ENCODE measurements around the gene RHOA. TPM values are rescaled to one million over a fixed set of nuclear protein-coding genes. Genes with fewer than 3 reads are reported as not detected.

RHOA gene
- polyA plus RNA-seq, 3 donors from 2014 or later, result 863 to 1,056 (median 891) TPM

DNA sequence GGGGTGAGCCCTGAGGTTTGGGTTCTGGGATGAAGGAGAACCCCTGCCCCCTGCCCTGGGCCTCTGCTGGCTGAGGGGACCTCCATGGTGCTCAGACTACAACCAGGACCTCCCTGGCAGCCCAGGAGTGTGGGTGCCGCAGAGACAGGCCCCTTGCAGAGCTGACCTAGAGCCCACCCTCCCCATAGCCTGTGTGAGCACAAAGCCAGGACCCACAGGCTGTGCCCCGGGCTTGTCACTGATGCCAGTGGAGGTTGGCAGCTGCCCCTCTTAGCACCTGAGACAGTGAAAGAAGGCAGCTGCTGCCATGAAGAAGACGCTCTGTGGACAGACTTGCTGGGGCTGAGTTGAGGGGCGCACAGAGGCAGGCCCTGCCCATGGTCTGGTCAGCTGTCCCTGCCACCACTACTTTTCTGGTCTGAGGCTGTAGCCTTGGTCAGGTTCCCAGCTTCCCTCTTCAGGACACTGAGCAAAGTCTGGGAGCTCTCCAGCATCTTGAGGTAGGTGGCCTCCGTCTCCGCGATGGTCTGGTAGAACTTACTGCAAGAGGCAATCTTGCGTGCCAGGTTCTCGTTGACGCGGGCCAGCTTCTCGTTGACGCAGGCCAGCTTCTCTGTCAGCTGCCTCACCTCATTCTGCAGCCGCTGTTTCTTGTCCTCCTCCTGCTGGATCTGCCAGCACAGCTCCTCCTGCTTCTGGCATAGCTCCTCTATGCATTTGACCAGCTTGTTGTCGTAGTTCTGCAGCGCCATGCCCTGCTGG is 94.9 kb downstream of the RHOA start:
- H3K36me3 Mint-ChIP-seq, result peaks cover 8 to 24% (median 18%) of the 10 kb centered on the region in 3 donors
- no peak for DNase-seq
- H3K4me1 Mint-ChIP-seq, result peaks cover 0 to 2% of the 10 kb centered on the region in 2 donors
- no peaks in the 10 kb centered on the region for H3K9me3 Mint-ChIP-seq
- H3K27me3 Mint-ChIP-seq (ENCODE audit: low read depth in 3 of 3), result peaks cover 0 to 3% (median 0%) of the 10 kb centered on the region in 3 donors
- peak overlapping the region in 1 of 6 donors; percentile 34 for H3K27ac Mint-ChIP-seq
- H3K4me3 Mint-ChIP-seq, result no peak overlapping the region

DNA sequence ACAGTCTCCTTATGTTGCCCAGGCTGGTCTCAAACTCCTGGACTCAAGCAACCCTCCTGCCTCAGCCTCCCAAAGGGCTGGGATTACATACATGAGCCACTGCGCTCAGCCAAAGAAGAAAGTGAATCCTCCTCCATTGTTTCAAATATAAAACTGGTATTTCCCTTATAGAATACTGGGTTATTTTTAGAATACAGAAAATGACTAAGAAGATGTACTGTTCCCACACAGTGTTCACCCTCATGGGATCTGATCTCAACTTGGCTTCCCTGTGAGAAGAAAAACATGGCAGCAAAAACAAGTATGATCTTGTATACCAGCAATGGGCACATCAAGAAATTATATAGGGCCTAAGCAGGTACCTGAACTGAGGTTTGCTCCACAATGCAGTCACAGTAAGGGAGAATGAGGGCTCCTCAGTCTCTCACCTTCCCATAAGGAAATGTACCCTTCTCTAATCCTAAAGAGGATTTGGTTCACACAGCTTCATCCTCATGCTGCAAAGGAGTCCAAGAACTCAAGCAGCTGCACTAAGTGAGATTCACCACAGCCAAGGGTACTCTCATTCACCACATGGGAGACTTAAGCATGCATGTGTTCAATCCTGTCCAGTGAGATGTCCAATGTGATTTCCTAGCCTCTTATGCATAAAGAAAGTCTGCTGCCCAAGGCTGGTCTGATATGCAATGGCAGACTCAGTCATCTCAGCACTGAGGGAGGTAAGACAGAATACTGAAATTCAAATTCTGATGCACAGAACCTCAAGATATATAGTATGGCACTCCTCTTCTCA is 97.7 kb downstream of the RHOA start:
- no peak for DNase-seq
- Mint-ChIP-seq H3K27ac (peak overlapping the region in 3 of 6 donors; percentile 12 to 55 (median 18)), H3K9me3 (no peaks in the 10 kb centered on the region), H3K27me3 (ENCODE audit: low read depth in 3 of 3) (peaks cover 0 to 2% (median 0%) of the 10 kb centered on the region in 3 donors), H3K36me3 (peaks cover 11 to 31% (median 12%) of the 10 kb centered on the region in 3 donors), H3K4me1 (peaks cover 5 to 9% of the 10 kb centered on the region in 2 donors), H3K4me3 (no peak overlapping the region)

DNA sequence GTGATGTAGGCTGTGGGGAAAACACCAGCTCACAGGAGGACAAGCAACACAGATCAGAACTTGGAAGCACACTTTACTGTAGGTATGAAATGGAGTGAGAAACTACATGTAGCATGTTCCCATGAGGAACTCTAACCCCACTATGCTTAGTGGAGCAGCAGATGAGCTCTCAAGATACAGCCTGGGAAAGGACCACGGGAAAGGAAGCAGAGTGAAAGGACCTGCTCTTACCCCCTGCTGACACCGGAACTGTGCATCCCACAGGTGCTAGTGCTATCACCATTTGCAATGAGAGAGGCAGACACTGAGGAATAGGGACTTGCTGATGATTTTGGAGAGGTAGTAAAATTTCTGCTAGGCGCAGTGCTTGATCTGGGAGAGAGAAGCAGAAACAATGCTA is 100.5 kb downstream of the RHOA start:
- Mint-ChIP-seq H3K36me3 (peaks cover 8 to 33% (median 15%) of the 10 kb centered on the region in 3 donors), H3K27ac (peak overlapping the region in 4 of 6 donors; percentile 22 to 67 (median 48)), H3K27me3 (ENCODE audit: low read depth in 3 of 3) (no peaks in the 10 kb centered on the region), H3K4me1 (peaks cover 3 to 9% of the 10 kb centered on the region in 2 donors), H3K4me3 (no peak overlapping the region), H3K9me3 (no peaks in the 10 kb centered on the region)
- DNase-seq, result no peak

DNA sequence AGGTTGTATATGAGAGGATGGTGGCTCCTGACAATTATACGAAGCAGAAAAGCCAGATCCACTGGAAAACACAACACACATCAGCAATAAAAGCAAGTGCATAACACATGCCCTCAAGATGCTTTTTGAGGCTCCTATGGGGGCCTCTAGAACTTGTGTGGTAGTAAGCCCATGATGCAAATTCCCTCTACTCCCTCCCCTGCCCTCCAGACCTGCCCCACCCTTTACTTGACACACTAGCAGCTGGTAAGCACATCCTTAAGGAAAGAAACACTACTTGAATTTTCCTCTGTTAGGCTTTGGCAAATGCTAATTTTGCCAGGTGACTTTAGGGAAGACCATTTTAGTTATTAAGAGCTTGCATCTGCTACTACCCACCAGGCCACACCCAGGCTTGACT is 101.1 kb downstream of the RHOA start:
- DNase-seq, result no peak
- Mint-ChIP-seq H3K4me3 (no peak overlapping the region), H3K27me3 (ENCODE audit: low read depth in 3 of 3) (no peaks in the 10 kb centered on the region), H3K9me3 (no peaks in the 10 kb centered on the region), H3K4me1 (peaks cover 3 to 9% of the 10 kb centered on the region in 2 donors), H3K36me3 (peaks cover 8 to 32% (median 16%) of the 10 kb centered on the region in 3 donors), H3K27ac (peak overlapping the region in 2 of 6 donors; percentile 16 to 53)

Other genes starting within 250 kb of the RHOA start
- gene CCDC71, start 245.6 kb downstream of the RHOA start, polyA plus RNA-seq, result 1 to 10 TPM; 1.1 to 2.0 (median 1.7) TPM
- 1 to 10 TPM; 1.6 to 3.1 (median 2.1) TPM for gene KLHDC8B, start 240.4 kb downstream of the RHOA start, polyA plus RNA-seq
- 1 to 10 TPM in 2 of 3 donors, under 1 TPM in 1; 0.74 to 2.5 (median 1.5) TPM for gene C3orf62, start 134.7 kb downstream of the RHOA start, polyA plus RNA-seq
- gene USP4, start 71.9 kb downstream of the RHOA start, polyA plus RNA-seq, result 10 to 100 TPM; 52.7 to 84.0 (median 76.1) TPM
- 100 to 1,000 TPM; 127 to 194 (median 131) TPM for gene GPX1, start 53.6 kb downstream of the RHOA start, polyA plus RNA-seq
- 10 to 100 TPM; 57.3 to 86.2 (median 62.6) TPM for gene TCTA, start 447 bp upstream of the RHOA start, polyA plus RNA-seq
- 1 to 10 TPM; 2.9 to 8.2 (median 4.8) TPM for gene AMT, start 10.5 kb upstream of the RHOA start, polyA plus RNA-seq
- gene NICN1, start 17.3 kb upstream of the RHOA start, polyA plus RNA-seq, result 10 to 100 TPM in 1 of 3 donors, 1 to 10 TPM in 2; 3.2 to 11.9 (median 4.2) TPM
- gene DAG1, start 58.3 kb upstream of the RHOA start, polyA plus RNA-seq, result 1 to 10 TPM; 3.2 to 6.0 (median 3.7) TPM
- under 1 TPM in 1 of 3 donors, not detected in 2; 0.42 TPM for gene BSN, start 142.5 kb upstream of the RHOA start, polyA plus RNA-seq